Glomerular visceral epithelial cell (primary cell): ENCODE data around the gene DMRTB1.

ENCODE experiments used
- DNase-seq: peaks from one replicate; pipeline ENCODE4 v3.0.0-alpha.2; 2016; ENCODE audit errors: extremely low spot score

Gene DMRTB1

GRCh38 chr1:53485478-53486394 is 26.5 kb downstream of the DMRTB1 start:
- DNase-seq, result peak; percentile 81

GRCh38 chr1:53486395-53487026 is 27.3 kb downstream of the DMRTB1 start:
- DNase-seq, result no peak

- no peak for DNase-seq
These were observed 31.2 kb downstream of the DMRTB1 start for GRCh38 chr1:53490351-53490750.

- DNase-seq, result no peak
These were observed 36.6 kb downstream of the DMRTB1 start for GRCh38 chr1:53495633-53496345.

GRCh38 chr1:53498555-53499131 is 39.4 kb downstream of the DMRTB1 start:
- peak; percentile 42 for DNase-seq

- DNase-seq, result no peak
These were observed 40.3 kb downstream of the DMRTB1 start for GRCh38 chr1:53499257-53500203.

GRCh38 chr1:53500204-53501064 is 41.2 kb downstream of the DMRTB1 start:
- no peak for DNase-seq

GRCh38 chr1:53501065-53502005 is 42.1 kb downstream of the DMRTB1 start:
- no peak for DNase-seq

- no peak for DNase-seq
These were observed 43.6 kb downstream of the DMRTB1 start for GRCh38 chr1:53502641-53503432.

- DNase-seq, result no peak
These were observed 44.4 kb downstream of the DMRTB1 start for GRCh38 chr1:53503433-53504217.

GRCh38 chr1:53504901-53505300 is 45.7 kb downstream of the DMRTB1 start:
- no peak for DNase-seq

- DNase-seq, result no peak
These were observed 46.2 kb downstream of the DMRTB1 start for GRCh38 chr1:53505401-53505800.

GRCh38 chr1:53505891-53506290 is 46.7 kb downstream of the DMRTB1 start:
- DNase-seq, result no peak

GRCh38 chr1:53506355-53507050 is 47.3 kb downstream of the DMRTB1 start:
- no peak for DNase-seq

GRCh38 chr1:53507116-53507820 is 48.1 kb downstream of the DMRTB1 start:
- DNase-seq, result no peak
